ENCODE data around the gene CRADD.
"Not testable (repeated sequence)": the region's sequence is repeated elsewhere in the genome, so short reads cannot be mapped to it uniquely, and the experiment has no call there.

Gene CRADD

GRCh38 chr12:93788853-93789252 is 111.7 kb downstream of the CRADD start:
- DNase-seq = no peak

DNA sequence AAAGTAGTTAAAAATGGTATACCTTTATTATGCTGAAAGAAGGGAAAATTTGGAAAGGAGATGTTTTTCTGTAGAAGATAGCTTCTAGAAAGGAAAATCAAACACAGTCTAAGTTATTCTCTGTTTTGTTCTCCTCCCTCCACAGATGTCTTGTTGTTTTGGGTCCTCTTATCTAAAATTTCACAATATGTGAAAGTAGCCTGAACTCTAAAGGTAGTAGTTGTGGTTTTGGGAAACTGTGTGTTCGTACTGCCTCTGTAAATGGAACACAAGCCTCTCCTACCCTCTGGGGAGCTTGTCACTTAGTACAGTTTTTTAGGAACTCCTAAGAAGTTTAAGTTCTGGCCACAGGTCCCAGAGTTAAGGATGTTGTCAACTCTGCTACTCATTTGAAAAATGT is 112.6 kb downstream of the CRADD start:
- DNase-seq = no peak

GRCh38 chr12:93790472-93791152 is 113.4 kb downstream of the CRADD start:
- no peak for DNase-seq

- DNase-seq = no peak
Observed at GRCh38 chr12:93793007-93793406, 115.8 kb downstream of the CRADD start.

DNA sequence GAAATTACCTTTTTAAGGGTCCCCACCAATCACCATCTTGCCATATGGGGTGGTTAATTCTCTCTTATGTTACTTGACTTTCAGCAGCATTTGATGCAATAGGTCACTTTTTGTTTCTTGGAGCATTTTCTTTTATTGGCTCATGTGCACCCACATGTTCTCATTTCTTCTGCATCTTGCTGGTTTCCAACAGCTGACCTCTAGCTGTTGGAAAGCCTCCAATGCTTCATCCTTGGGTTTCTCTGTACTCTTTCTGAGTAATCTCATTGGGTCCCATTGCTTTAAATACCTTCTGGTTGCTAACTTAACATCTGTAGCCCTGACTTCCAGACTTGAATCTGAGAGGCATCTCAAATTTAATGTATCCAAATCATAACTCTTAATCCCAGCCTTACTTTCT is 116.8 kb downstream of the CRADD start:
- DNase-seq = no peak

DNA sequence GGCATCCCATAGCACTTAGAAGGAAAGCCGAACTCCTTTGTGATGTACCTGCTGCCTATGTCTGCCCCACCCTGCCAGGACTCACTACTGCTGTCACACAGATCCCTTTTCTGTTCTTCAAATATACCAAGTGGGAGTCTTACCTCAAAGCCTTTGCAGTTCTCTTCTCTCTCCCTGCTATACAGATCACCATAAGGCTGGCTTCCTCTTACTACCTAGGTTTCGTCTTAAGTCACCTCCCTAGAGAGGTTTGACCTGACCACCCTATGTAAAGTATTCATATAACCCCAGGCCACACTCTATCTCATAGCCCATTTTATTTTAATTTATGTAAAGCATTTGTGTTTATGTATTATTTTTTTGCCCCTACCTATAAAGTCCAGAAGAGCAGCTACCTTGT is 117.6 kb downstream of the CRADD start:
- no peak for DNase-seq

- no peak for DNase-seq
Observed at GRCh38 chr12:93795352-93795751, 118.2 kb downstream of the CRADD start.

- DNase-seq = no peak
Observed at GRCh38 chr12:93796729-93797128, 119.6 kb downstream of the CRADD start.

GRCh38 chr12:93798279-93799151 is 121.3 kb downstream of the CRADD start:
- no peak for DNase-seq

DNA sequence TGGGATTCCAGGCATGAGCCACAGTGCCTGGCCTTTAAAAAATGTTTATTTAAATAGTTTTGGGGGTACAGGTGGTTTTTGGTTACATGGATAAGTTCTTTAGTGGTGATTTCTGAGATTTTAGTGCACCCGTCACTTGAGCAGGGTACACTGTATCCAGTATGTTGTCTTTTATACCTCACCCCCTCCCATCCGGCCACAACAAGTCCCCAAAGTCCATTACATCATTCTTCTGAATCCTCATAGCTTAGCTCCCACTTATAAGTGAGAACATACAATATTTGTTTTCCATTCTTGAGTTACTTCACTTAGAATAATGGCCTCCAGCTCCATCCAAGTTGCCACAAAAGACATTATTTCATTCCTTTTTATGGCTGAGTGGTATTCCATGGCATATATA is 124.5 kb downstream of the CRADD start:
- DNase-seq = not testable (repeated sequence)

DNA sequence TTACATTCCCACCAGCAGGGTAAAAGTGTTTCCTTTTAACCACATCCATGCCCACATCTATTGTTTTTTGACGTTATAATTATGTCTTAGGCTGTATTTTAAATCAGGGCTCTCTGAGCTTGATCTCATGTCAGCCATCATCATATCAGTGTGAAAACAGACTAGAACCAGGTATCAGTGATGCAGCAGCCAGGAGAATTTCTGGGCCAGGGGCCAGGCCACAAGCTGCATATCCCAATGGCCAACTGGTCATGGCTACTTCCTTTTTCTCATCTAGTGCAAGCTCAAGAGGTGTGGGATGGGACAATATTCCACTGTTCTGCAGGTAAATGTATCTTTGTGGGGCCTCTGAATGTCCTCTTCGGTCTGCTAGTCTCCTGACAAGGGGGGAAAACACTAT is 125.1 kb downstream of the CRADD start:
- no peak for DNase-seq

GRCh38 chr12:93802698-93803423 is 125.7 kb downstream of the CRADD start:
- no peak for DNase-seq

DNA sequence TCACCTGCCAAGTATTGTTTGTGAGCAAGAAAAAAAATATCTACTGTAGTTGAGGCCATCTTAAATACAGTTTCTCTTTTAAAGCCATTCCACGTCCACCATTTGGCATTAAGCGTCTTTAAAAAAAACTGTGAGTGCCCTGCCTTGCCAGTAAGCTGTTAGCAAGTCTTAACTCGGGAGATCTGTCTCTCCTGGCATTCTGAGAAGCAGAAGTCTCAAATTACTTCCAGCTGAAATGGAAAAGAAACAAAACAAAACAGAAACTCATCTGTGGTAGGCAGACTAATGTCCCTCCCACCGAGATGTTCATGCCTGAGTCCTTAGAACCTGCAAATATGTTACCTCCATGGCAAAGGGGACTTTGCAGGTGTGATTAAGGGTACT is 126.2 kb downstream of the CRADD start:
- DNase-seq = no peak

DNA sequence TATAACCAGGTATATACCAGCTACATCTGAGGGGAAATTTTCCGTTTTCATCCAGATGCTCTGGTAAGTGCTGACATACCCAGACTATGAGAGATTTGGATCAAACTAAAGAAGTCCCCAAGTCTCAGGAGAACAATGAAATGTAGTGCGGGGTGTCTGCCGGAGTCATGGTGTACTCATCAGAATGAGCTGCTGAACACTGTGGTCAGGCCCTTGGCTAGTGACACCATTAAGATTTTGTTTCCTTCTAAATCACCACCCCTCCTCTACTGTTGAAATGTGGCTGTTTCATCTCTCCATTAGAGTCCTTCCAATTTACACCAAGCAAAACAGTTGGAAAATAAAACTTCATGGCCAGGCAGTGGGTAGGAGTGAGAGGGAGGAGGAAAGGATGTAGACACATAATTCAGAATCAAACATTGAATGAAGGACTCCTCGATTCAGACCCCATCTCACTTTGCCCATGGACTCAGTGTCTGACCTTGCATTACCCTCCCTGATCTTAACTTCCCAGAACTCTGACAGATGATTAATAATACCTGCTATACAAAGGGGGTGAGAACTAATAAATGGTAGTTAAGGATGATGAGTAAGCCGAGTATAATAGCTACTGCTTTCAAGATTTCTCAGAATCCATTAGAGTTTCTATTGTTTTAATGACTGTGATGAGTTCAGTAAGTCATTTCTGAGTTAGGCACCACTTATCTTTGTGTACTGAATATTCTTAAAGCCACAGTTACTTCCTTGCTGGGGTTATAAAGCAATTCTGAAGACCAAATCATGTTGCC is 127.4 kb downstream of the CRADD start:
- no peak for DNase-seq

DNA sequence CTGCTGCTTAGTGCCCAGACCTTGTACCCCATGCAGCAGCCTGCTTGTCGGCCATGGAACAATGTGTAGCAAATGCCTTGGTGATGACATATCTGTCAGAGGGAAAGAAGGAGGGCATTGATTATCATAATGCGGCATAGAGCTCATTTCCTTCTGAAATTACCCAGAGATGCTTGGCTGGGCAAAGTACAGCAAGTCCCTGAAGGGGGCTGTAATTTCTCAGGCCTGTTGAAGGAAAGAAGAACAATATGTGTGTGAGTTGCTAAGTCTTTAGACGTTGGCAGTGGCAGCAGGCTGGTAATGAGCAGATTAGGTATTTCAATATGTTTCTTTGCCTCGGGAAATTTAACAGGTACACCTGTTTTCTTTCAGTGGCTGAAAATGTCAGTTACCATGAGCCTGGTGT is 128.6 kb downstream of the CRADD start:
- no peak for DNase-seq

GRCh38 chr12:93807354-93807753 is 130.2 kb downstream of the CRADD start:
- no peak for DNase-seq

- no peak for DNase-seq
Observed at GRCh38 chr12:93808169-93808899, 131.2 kb downstream of the CRADD start.

GRCh38 chr12:93812626-93813025 is 135.5 kb downstream of the CRADD start:
- no peak for DNase-seq

DNA sequence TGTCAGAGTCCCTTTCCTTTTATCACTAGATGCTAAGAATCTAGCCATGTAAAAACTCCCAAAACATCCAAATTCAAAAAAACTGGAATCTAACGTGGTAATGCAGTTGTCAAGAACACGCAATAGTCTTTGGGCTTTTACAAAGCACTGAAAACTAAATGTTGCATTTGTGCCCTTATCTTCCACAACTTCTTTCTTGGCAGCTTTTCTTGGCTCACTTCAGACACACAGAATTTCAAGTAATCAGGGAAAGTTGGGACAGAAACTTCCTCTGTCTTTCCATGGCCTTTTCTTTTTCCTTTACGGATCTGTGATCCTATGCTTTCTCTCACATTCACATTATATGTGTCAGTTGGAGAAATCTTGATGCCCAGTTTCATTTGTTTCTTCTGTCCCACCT is 136.0 kb downstream of the CRADD start:
- no peak for DNase-seq

GRCh38 chr12:93813972-93814821 is 137.0 kb downstream of the CRADD start:
- DNase-seq = no peak

DNA sequence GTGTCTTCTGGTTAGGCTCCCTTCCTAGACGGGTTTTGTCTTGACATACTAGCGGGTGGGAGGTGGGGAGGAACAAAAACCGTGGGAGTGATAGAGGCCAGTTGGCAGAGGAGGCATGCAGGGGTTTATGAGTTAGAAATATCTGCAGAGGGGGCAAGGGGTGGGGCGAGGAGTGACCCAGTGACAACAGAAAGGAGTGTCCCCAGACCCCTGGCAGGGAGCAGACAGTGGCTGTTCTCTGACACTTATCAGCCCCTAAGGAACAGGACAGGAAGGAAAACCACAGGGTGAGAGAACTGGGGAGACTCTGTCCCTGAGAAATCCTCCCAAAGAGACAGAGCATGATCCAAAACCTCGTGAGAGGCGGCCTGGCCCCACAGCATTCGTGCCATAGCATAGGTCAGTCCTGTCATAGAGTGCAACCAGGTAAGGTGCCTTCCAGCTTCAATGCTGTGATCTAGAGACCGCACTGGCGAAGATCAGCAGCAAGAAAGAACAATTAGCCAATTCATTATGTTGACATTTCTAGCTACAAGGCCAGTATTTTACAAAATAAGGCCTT is 141.4 kb downstream of the CRADD start:
- DNase-seq = no peak
